GM10266 (cell line): ENCODE results near the gene RGS17.

ENCODE experiments used
- DNase-seq: peaks from one replicate; pipeline ENCODE4 v3.0.0; 2012; ENCODE audit errors: extremely low spot score
- TF ChIP-seq, protein P1 (sequence below): IDR thresholded peaks from 2 replicates; pipeline ENCODE4 v1.5.1; 2012; ENCODE audit warnings: mild to moderate bottlenecking, low read depth; ENCODE audit not compliant: control insufficient read depth, insufficient read depth; ENCODE audit errors: missing control alignments

RGS17 gene

DNA sequence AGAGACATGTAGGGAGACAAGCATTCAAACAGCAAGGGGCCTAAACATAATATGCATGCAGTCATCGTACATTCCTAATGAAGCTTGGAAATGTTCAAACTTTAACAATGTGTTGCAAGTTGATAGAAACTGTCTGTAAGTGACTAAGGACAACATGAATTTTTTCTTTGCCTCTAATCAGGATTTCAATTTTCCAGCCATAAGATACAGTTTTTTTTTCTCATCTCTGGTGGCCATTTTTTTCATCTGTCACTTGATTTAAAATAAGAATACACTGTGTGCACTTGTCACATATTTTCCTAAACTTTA is 106.4 kb downstream of the RGS17 start:
- TF ChIP-seq, protein P1, sequence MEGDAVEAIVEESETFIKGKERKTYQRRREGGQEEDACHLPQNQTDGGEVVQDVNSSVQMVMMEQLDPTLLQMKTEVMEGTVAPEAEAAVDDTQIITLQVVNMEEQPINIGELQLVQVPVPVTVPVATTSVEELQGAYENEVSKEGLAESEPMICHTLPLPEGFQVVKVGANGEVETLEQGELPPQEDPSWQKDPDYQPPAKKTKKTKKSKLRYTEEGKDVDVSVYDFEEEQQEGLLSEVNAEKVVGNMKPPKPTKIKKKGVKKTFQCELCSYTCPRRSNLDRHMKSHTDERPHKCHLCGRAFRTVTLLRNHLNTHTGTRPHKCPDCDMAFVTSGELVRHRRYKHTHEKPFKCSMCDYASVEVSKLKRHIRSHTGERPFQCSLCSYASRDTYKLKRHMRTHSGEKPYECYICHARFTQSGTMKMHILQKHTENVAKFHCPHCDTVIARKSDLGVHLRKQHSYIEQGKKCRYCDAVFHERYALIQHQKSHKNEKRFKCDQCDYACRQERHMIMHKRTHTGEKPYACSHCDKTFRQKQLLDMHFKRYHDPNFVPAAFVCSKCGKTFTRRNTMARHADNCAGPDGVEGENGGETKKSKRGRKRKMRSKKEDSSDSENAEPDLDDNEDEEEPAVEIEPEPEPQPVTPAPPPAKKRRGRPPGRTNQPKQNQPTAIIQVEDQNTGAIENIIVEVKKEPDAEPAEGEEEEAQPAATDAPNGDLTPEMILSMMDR: no peak

DNA sequence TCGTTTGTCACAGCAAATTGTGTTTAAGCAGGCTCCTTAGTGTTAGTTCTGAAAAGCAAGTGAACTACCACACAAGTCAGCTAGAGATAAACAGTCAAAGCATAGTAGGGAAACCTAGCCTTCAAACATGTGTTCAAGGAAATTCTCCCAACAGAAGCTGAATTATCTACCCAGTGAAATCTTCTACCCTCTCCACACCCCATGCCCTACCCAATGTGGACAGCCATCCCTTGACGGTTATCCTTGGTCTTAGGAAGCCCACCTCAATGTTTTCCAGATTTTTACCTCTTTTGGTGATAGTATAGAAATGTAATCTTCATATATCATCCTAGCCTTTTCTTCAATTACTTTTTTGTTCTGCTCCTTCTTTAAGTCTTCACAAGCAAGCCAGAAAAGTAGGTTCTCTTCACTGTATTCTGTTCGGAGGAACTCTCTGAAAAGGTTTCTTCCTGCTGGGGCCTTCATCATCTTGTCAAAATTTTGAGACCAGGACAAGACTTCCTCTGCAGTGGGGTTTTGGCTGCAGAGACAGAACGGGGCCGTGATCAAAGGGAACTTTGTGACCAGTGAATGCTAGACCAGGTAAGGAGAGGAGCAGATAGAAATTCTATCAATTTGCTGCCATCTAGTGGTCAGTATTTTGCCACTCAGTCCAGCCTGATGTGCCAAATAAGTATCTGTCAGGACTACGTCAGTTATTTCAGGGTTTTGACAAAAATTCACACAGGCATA is 106.9 kb downstream of the RGS17 start:
- DNase-seq: peak; percentile 51
- TF ChIP-seq, protein P1: peak; percentile 75

More for the DNA sequence above, 106.4 kb downstream of the RGS17 start:
- DNase-seq: no peak

DNA sequence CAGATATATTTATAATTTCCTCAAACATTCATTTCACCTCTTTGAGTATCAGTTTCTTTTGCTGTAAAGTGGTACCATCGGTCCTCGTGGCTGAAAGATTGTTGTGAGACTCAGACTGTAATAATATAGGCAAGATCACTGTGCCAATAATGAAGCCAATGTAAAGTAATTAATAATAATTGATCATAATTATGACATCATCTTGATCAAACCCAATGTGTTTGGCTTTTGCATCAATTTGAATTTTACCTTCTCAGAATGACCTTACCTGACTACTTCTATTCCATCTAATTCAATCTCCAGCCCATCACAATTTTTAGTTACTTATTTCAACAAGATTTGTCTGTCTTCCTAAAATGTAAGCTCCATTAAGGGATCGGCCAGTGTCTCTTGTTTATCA is 112.7 kb downstream of the RGS17 start:
- TF ChIP-seq, protein P1: no peak
- DNase-seq: no peak

DNA sequence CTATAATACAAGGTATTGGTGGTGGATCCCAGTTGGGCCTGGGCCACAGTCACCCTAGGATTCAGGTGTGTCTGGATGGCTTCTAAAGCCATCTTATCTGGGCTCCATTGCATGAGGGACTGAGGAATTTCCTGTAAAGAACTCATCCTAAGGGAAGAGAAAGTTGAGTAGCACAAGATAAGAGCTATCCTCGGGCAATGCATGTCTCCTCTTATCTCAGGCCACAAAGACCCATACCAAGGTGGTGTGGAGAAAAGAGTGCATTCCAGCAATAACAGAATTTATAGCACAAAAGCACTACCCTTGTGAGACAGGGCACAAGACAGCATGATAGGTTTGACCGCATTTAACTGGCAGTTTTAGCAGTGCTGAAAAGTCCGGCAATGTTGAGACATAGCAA is 114.2 kb downstream of the RGS17 start:
- no peak for DNase-seq
- TF ChIP-seq, protein P1: no peak

DNA sequence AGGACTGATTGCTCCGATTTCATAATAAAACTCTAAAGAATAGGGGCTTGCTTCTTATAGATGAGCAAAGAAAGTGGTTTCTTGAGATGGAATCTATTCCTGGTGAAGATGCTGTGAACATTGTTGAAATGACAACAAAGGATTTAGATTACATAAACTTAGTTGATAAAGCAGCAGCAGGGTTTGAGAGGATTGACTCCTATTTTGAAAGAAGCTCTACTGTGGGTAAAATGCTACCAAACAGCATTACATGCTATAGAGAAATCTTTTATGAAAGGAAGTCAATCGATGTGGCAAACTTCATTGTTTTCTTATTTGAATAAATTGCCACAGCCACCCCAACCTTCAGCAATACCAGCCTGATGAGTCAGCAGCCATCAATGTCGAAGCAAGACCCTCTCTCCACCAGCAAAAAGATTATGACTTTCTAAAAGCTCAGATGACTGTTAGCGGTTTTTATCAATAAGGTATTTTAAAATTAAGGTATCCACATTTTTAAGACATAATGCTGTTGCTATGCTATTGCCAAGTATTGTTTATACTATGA is 115.9 kb downstream of the RGS17 start:
- DNase-seq: no peak
- TF ChIP-seq, protein P1: no peak

DNA sequence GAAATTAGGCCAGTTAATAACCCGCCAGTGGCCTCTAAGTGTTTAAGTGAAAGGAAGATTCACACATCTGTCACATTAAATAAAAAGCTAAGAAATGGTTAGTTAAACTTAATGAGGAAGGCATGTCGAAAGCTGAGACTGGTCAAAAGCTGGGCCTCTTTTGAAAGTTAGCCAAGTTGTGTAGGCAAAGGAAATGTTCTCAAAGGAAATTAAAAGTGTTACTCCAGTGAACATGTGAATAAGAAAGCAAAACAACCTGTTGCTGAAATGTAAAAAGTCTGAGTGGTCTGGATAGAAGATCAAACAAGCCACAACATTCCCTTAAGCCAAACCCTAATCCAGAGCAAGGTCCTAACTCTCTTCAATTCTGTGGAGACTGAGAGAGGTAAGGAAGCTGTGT is 117.6 kb downstream of the RGS17 start:
- no peak for DNase-seq
- TF ChIP-seq, protein P1: no peak

DNA sequence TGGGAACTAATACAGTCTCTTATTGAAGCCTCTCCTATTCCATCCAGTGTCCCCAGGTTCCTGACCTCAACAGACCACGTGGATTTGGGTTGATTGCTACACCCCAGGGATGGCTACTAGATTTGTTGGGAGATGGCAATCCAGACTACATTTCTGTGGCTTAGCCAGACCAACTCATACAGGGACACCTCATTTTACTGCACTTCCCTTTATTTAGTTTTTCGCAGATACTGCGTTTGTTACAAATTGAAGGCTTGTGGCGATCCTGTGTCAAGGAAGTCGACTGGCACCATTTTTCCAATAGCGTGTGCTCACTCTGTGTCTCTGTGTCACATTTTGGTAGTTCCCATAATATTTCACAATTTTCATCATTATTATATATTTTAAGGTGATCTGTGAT is 118.2 kb downstream of the RGS17 start:
- TF ChIP-seq, protein P1: no peak
- DNase-seq: no peak
